Stimulated activated CD8-positive, alpha-beta memory T cell treated with anti-CD3 and anti-CD28 coated beads, Interleukin-7, amount 100 ng/mL, for 4 hours (primary cell): Measurements from ENCODE around the gene TXNRD1.
"Not testable (repeated sequence)": the region's sequence is repeated elsewhere in the genome, so short reads cannot be mapped to it uniquely, and the experiment has no call there.

Experiments
- DNase-seq, 2 donors: peaks; one replicate each; pipeline ENCODE4 v3.0.0-alpha.2; 2020; ENCODE audit warnings: low read depth in 2 of 2

Gene TXNRD1

DNA sequence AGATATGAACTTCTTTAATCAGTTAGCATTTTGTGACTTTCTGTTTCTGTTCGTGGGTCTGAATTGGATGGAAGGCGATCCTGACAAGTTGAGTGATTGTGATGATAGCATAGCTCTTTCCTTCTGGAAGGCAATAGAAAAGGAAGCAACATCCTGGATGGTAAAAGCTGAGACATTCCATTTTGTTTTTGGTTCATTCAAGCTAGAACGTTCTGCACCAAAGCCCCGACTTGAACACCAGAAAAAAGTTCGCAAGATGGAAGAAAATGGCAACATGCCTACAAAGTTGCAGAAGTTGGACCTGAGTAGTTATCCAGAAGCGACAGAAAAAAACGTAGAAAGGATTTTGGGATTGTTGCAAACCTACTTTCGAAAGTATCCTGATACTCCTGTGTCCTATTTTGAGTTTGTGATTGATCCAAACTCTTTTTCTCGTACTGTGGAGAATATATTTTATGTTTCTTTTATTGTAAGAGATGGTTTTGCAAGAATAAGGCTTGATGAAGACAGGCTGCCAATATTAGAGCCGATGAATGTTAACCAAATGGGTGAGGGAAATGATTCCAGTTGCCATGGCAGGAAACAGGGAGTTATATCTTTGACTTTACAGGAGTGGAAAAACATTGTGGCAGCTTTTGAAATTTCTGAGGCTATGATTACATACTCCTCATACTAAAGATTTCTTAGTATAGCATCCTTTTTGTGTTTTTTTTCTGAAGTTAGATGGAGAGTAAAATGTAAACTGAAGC, 88.9 kb downstream of the TXNRD1 start:
- no peak for DNase-seq

DNA sequence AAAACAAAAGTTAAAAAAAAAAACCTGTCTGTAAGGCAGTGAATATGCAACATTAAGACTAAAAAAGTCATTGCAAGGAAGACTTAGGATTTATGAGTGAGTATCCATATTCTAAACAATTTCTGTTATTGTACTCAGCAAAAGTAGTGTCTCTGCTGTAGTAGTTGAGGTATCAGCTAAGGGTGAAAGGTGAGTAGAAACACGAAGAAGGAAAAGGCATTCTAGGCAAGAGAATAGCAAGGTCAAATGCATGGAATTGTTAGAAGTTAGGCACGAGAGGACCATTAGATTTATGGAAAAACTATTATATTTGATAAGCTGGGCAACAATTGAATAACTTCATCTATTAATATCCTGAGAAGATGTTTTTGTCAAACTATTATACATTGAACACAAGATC, 89.8 kb downstream of the TXNRD1 start:
- DNase-seq = no peak

DNA sequence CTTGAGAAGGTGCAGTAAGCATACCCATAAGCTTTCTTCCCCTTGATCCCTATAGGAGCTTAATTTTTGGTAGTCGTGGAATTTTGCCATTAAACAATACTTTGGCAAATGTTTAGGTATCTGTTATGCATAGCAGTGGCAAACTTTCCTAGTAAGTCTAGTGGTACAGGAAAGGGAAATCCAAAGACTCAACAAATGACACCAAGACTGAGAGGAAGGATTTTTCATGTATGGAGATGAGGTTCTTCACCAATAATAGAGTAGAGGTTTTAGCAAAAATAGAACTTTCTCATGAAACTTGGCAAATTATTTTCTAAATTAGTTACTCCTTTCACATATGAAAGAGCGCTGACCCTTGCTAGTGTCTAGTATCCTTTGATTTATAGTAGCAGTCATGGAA, 90.8 kb downstream of the TXNRD1 start:
- DNase-seq = no peak

- no peak for DNase-seq
These were observed 91.5 kb downstream of the TXNRD1 start for GRCh38 chr12:104306943-104307654.

GRCh38 chr12:104307655-104308000, 92.0 kb downstream of the TXNRD1 start:
- no peak for DNase-seq

DNA sequence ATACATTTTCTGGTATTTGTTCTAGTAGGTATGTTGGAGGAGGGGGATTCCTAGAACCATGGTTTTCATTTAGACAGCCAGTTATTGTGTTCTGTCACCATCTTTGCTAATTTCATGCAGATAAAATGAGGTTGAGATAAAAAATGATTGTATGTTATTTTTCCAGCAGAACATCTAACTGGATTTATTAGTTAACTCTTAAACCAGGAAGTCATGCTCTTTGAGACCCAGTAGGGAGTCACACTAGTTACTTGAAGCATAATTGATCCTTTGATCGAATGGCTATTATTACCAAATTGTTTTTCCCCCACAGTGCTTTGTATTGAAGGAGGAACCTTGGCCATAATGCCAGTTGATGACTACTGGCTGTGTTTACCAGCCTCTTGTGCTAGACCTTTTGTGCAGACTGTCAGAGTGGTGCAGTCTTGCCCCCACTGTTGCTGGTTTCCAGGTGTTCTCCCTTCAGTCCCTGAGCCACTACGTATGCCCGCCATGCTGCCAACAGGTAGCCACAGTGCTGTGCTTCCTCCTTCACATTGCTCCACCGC, 93.9 kb downstream of the TXNRD1 start:
- no peak for DNase-seq

GRCh38 chr12:104310751-104311633, 95.4 kb downstream of the TXNRD1 start:
- DNase-seq = no peak

GRCh38 chr12:104312202-104312601, 96.6 kb downstream of the TXNRD1 start:
- DNase-seq = no peak

GRCh38 chr12:104312654-104313053, 97.1 kb downstream of the TXNRD1 start:
- no peak for DNase-seq

GRCh38 chr12:104313568-104314241, 98.1 kb downstream of the TXNRD1 start:
- no peak for DNase-seq

GRCh38 chr12:104314242-104314614, 98.6 kb downstream of the TXNRD1 start:
- DNase-seq = no peak

- no peak for DNase-seq
These were observed 100.0 kb downstream of the TXNRD1 start for GRCh38 chr12:104315326-104316224.

DNA sequence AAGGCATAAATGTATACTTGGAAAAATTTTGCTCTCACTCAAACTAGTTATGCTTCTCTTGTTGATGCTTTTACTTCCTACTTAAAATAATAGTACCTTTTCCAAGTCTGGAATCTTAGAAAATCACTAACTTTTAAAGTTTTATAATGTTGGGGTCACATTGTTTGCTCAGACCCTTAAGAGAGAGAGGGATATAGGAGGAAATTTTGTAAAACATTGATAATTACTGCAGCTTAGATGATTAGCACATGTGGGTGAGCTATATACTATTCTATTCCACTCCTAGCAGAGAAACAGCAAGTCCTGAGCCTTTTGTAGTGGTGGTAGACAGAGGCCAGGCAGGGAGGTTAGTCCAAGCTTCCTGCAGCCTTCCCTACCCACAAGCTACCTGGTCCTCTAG, 101.4 kb downstream of the TXNRD1 start:
- DNase-seq = no peak

DNA sequence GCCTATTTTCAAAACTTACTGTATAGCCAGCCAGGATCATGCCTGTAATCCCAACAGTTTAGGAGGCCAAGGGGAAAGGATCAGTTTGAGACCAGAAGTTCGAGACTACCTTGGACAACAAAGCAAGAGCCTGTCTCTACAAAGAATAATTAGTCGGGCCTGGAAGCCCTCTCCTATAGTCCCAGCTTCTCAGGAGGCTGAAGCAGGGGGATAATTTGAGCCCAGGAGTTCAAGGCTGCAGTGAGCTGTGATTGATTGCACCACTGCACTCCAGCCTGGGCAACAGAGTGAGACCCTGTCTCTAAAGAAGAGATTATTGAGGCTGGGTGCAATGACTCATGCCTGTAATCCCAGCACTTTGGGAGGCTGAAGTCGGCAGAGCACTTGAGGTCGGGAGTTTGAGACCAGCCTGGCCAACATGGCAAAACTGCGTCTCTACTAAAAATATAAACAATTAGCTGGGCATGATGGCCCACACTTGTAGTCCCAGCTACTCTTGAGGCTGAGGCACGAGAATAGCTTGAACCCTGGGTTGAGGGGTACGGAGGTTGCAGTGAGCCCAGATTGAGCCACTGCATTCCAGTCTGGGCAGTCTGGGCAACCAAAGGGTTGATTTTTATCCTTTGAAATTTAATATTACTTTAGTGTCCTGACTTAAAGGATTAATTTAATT, 102.1 kb downstream of the TXNRD1 start:
- no peak for DNase-seq

GRCh38 chr12:104319028-104319427, 103.4 kb downstream of the TXNRD1 start:
- no peak for DNase-seq

DNA sequence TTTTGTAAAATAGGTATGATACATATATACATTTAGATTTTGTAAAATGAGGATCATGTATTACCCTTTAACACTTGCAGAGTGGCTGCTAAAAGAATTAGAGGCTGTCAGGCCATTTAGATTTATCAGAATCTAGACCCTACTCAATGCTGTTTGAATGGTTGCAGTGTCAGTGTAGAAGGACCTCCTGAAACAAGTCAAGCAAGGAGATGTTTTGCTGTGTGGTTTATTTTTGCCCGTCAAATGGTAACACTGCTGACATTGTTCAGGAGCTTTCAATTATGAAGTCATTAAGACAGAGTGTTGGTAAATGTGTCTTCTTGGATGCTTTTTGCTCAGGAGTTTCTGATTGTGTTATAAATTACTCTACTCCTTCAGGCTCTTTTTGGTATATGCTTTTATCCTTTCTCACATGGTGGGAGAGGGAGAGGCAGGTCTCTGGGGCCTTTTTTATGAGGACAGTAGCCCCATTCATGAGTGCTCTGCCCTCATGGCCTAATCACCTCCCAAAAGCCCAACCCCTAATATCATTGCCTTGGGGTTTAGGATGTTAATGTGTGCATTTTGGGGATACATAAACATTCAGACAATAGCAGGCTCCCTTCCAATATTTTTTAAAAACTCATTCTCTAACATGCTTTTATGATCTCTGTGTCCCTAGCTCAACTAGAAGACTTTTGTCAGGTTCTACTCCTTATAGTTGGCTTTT, 104.5 kb downstream of the TXNRD1 start:
- no peak for DNase-seq

DNA sequence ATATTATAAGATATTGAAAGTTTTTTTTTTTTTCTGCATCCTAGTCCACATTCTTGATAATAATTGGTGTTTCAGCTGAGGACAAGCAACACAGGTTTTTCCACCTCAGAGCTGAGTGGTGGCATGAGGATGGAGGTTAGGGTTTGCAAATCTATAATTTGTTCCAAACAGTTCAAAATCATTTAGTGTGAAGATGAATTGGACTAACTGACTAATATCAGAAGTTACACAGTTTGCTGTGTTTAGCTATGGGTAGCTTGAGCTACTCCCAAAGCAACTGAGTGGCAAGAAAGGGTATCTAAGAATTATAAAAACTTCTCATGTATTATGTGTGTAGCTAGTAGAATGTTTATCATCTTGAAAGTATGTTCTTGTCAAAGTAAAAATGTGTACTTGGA, 105.0 kb downstream of the TXNRD1 start:
- no peak for DNase-seq

DNA sequence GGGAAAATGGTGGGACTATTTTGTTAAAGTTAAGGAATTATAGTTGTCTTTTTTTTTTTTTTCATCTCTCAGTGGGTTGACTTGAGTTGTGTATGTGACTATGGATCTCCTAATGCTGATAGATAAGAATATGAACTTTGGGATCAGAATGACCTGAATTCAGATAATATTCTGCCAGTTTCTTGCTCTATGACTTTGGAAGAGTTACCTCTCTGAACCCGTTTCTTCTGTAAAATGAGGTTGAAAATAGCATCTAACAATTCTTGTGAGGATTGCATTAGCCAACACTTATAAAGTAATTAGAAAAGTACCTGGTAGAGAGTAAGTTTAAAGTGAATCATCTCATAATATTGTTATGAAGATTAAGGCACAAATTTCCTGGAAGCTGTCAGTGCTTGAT, 106.4 kb downstream of the TXNRD1 start:
- DNase-seq = no peak

DNA sequence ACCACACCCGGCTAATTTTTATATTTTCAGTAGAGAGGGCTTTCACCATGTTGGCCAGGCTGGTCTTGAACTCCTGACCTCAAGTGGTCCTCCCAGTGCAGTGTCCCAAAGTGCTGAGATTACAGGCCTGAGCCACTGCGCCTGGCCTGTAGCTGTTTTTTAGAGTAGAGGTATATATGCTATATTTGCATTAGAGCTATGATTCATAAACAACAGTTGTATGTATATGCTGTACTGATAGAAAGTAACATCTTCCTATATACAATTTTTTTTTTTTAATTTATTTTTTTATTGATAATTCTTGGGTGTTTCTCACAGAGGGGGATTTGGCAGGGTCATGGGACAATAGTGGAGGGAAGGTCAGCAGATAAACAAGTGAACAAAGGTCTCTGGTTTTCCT, 107.0 kb downstream of the TXNRD1 start:
- not testable (repeated sequence) for DNase-seq
